Measurements from ENCODE around the gene DDX23.
A peak's percentile ranks its signal among the peaks of the same experiment; 100 is the strongest.

Gene DDX23

GRCh38 chr12:48812389-48812788 lies 39.6 kb downstream of the DDX23 start:
- Mint-ChIP-seq H3K27ac (no peak overlapping the region), H3K4me3 (no peak overlapping the region), H3K4me1 (peaks cover 9 to 38% of the 10 kb centered on the region in 2 donors), H3K36me3 (no peaks in the 10 kb centered on the region), H3K27me3 (peaks cover 19 to 23% of the 10 kb centered on the region in 2 donors), H3K9me3 (no peaks in the 10 kb centered on the region)
- no peak for ATAC-seq (replicated peaks)
- DNase-seq: no peak

DNA sequence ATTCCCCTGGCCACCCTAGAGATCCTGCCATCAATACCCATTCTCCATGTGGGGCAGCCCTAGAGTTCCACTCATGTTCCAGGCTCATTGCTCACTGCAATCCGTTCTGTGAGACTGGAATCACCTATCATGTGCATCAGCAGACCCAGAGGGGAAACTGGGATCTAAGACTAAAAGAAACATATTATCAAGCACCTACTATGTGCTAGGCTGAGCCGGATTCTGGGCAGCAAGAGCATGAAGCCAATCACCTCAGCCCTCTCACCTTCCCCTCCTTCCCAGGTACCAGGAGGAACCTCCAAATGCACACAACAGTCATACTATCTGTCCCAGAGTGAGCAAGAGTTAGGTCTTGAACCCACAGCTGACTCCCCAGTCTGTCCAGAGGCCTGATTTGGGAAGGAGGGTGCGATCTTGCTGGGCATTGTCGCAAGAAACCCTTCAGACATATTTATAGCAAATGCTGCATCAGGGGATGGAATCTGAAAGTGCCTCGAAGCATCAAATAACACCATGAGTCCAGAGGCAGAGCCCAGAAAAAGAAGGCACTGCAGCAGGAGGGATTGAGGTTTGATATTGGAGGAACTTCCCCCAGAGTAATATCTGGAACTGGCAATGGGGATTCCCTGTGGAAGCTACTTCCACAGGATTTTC lies 40.4 kb downstream of the DDX23 start:
- peak overlapping the region; percentile 9 for H3K27ac Mint-ChIP-seq
- H3K27me3 Mint-ChIP-seq: peaks cover 13 to 15% of the 10 kb centered on the region in 2 donors
- no peaks in the 10 kb centered on the region for H3K36me3 Mint-ChIP-seq
- H3K4me3 Mint-ChIP-seq: no peak overlapping the region
- ATAC-seq (replicated peaks) (no peak), DNase-seq (no peak)
- peaks cover 6 to 30% of the 10 kb centered on the region in 2 donors for H3K4me1 Mint-ChIP-seq
- H3K9me3 Mint-ChIP-seq: no peaks in the 10 kb centered on the region

DNA sequence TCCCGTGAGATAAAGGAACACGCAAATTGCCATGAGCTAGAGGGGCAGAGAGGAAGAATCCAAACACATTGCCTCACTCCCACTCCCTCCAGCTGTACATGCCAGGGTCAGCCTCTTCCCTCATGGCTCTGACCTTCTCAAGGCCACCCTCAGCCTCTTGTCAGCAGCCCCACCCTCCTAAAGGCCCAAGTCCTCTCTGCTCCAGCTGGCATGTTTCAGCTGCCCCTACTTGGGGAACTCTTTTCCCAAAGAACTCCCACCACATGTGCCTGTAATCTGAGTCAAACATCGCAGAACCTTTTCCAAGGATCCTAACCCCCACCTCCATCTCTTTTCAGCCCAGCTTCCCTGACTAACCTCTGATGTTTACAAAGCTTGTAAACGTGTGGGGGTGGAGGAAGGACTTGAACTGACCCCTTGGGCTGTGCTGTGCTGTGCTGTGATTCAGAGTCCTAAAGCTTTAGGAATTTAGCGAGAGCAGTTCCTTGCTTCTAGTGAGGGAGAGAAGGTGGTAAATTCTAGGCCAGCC lies 41.0 kb downstream of the DDX23 start:
- no peaks in the 10 kb centered on the region for H3K9me3 Mint-ChIP-seq
- peaks cover 6 to 24% of the 10 kb centered on the region in 2 donors for H3K4me1 Mint-ChIP-seq
- peaks cover 9% of the 10 kb centered on the region in 2 donors for H3K27me3 Mint-ChIP-seq
- no peaks in the 10 kb centered on the region for H3K36me3 Mint-ChIP-seq
- ATAC-seq (replicated peaks): no peak
- H3K4me3 Mint-ChIP-seq: no peak overlapping the region
- DNase-seq: no peak
- H3K27ac Mint-ChIP-seq: no peak overlapping the region

- no peak overlapping the region for H3K27ac Mint-ChIP-seq
- ATAC-seq (replicated peaks): no peak
- no peaks in the 10 kb centered on the region for H3K36me3 Mint-ChIP-seq
- no peak overlapping the region for H3K4me3 Mint-ChIP-seq
- DNase-seq: no peak
- no peaks in the 10 kb centered on the region for H3K27me3 Mint-ChIP-seq
- H3K9me3 Mint-ChIP-seq: no peaks in the 10 kb centered on the region
- H3K4me1 Mint-ChIP-seq: no peaks in the 10 kb centered on the region
These were observed 44.0 kb downstream of the DDX23 start for GRCh38 chr12:48807981-48808380.

DNA sequence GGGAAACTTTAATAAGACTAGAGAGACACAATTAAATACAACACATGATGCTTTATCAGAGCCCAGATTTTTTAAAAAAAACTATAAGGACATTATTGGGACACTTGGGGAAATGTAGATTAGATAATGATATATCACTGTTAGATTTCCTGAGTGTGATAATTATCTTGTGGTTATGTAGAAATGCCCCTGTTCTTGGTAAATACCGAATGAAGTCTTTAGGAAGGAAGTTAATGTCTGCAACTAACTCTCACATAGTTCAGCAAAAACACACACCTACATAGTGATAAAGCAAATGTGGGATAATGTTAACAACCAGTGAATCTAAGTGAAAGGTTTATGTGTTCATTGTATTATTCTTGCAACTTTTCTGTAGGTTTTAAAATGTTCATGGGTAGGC lies 48.3 kb downstream of the DDX23 start:
- ATAC-seq (replicated peaks) (no peak), DNase-seq (no peak)
- no peaks in the 10 kb centered on the region for H3K4me1 Mint-ChIP-seq
- peaks cover 7 to 14% of the 10 kb centered on the region in 2 donors for H3K27me3 Mint-ChIP-seq
- no peak overlapping the region for H3K4me3 Mint-ChIP-seq
- no peaks in the 10 kb centered on the region for H3K36me3 Mint-ChIP-seq
- no peaks in the 10 kb centered on the region for H3K9me3 Mint-ChIP-seq
- no peak overlapping the region for H3K27ac Mint-ChIP-seq

DNA sequence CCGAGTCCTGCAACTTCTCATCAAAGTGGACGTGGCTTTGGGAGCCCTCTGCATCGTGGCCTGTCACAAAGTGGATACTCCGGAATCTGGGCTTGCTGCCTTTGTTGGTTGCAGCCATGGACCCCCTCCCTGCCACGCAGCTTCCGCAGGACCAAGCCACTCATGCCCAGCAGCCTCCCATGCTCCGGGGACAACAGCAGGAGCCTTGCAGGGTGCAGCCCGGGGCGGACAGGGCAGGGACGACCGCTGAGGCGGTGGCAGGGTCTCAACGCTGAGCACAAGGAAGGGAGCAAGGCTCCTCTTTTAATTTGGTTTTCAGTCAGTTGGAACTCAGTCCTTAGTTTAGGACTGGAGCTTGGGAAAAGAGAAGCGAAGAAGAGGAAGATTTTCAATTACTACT lies 51.0 kb downstream of the DDX23 start:
- H3K27me3 Mint-ChIP-seq: peaks cover 7 to 17% of the 10 kb centered on the region in 2 donors
- no peak for ATAC-seq (replicated peaks)
- no peak overlapping the region for H3K27ac Mint-ChIP-seq
- peaks cover under 1 to 3% of the 10 kb centered on the region in 2 donors for H3K4me1 Mint-ChIP-seq
- H3K9me3 Mint-ChIP-seq: no peaks in the 10 kb centered on the region
- no peak for DNase-seq
- H3K4me3 Mint-ChIP-seq: no peak overlapping the region
- H3K36me3 Mint-ChIP-seq: no peaks in the 10 kb centered on the region

DNA sequence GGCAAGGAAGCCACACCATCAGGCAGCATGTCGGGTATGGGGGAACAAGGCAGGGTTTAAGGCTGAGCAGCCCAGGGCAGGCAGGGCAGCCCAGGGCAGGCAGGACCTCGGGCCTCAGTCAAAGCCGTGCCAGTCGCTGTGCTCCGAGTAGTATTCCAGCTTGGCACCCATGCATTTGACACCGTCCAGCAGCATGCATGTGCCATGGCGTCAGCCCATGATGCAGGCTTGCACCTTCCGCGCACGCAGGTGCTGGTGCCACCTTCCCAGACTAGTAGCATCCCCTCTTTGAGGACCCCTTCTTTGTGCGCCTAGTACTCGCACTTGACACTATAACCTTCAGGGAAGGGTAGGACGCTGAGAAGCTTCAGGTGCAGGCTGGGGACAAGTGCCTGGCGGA lies 51.5 kb downstream of the DDX23 start:
- no peak for ATAC-seq (replicated peaks)
- peaks cover 4 to 7% of the 10 kb centered on the region in 2 donors for H3K4me1 Mint-ChIP-seq
- no peaks in the 10 kb centered on the region for H3K9me3 Mint-ChIP-seq
- H3K27me3 Mint-ChIP-seq: peaks cover 7 to 20% of the 10 kb centered on the region in 2 donors
- H3K4me3 Mint-ChIP-seq: no peak overlapping the region
- DNase-seq: no peak
- no peak overlapping the region for H3K27ac Mint-ChIP-seq
- no peaks in the 10 kb centered on the region for H3K36me3 Mint-ChIP-seq

- H3K4me3 Mint-ChIP-seq: no peak overlapping the region
- ATAC-seq (replicated peaks) (peak in 1 of 2 donors; percentile 49), DNase-seq (no peak)
- H3K27me3 Mint-ChIP-seq: peaks cover 14 to 26% of the 10 kb centered on the region in 2 donors
- H3K9me3 Mint-ChIP-seq: no peaks in the 10 kb centered on the region
- no peaks in the 10 kb centered on the region for H3K36me3 Mint-ChIP-seq
- no peak overlapping the region for H3K27ac Mint-ChIP-seq
- peaks cover 7% of the 10 kb centered on the region in 2 donors for H3K4me1 Mint-ChIP-seq
These were observed 55.0 kb downstream of the DDX23 start for GRCh38 chr12:48796976-48797375.

DNA sequence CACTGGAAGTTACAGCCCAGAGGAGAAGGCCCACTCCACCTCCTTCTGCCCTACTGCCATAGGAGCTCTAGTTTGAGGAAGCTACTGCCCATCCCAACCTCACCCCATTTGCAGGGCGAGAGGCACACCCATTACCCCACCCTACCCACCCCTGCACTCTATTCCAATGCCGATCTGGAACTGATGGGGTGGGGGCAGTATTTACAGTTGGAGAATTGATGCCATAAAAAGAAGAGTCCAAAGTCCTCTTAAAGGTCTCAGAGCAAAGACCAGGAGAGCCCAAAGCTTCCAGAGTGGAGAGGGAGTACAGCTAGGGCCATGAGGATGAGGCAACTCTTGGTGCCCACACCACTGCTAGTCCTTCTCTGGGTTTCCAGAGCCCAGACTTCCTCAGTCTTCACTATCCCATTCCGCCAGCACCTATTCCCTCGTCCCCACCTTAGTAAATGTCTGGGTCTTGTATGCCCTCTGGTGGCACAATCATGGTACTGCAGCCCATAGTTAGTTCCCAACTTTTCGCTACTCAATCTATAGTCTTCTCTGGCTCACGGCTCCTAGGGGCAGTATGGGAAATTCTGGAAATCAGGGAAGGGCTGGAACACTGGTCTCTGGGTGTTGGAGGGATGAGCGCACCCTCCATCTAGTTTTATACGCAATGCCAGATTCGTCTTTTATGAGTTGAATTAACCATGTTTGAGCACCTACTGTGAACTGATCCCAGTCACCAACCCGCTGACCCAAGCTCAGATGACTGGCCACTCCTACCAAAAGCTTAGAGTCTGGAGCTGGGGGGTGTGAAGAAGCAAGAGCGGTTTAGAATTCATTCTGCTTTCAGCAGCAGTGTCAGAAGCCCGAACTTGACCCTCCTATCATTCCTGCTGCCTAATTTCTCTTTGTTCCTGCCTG lies 56.2 kb downstream of the DDX23 start:
- H3K27me3 Mint-ChIP-seq: peaks cover 14 to 22% of the 10 kb centered on the region in 2 donors
- peaks cover 7% of the 10 kb centered on the region in 2 donors for H3K4me1 Mint-ChIP-seq
- H3K4me3 Mint-ChIP-seq: no peak overlapping the region
- H3K36me3 Mint-ChIP-seq: no peaks in the 10 kb centered on the region
- no peaks in the 10 kb centered on the region for H3K9me3 Mint-ChIP-seq
- no peak overlapping the region for H3K27ac Mint-ChIP-seq
- peak; percentile 68 to 69 for ATAC-seq (replicated peaks)
- DNase-seq: no peak

DNA sequence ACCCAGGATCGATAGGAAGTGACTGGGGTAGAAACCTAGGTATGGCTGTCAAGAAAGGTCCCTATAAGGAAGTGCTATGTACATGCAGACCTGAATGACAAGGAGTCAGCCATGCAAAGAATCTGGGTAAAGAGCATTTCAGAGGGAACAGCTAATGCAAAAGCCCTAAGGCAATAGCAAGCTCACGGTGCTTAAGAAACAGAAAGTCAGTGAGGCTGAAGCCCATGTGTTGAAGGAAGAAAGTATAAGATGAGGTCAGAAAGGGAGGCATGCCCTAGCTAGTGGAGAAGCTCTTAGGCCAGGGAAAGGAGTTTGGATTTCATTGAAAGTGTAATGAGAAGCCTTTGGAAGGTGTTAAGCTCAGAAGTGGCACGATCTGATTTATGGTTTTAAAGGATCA lies 57.1 kb downstream of the DDX23 start:
- Mint-ChIP-seq H3K4me1 (peaks cover 7% of the 10 kb centered on the region in 2 donors), H3K4me3 (no peak overlapping the region), H3K9me3 (no peaks in the 10 kb centered on the region), H3K27ac (no peak overlapping the region), H3K36me3 (no peaks in the 10 kb centered on the region), H3K27me3 (peaks cover 15 to 18% of the 10 kb centered on the region in 2 donors)
- DNase-seq: no peak
- peak in 1 of 2 donors; percentile 35 for ATAC-seq (replicated peaks)

DNA sequence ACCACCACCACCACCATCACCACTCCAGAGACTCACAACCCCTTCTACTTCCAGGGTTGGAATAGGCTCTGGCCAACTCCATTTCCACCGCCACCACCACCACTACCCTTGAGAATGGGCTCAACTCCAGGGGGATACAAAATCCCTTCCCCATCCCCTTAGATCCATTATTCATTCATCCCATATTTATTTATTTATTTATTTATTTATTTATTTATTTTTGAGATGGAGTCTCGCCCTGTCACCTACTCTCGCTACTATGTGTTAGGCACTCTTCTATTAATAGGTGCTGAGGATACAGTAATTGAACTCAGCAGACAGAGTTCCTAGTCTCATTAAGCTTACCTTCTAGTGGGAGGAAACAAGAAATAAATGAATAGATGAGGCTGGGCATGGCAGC lies 58.3 kb downstream of the DDX23 start:
- Mint-ChIP-seq H3K27ac (no peak overlapping the region), H3K4me3 (no peak overlapping the region), H3K4me1 (peaks cover 11 to 16% of the 10 kb centered on the region in 2 donors), H3K36me3 (no peaks in the 10 kb centered on the region), H3K9me3 (no peaks in the 10 kb centered on the region), H3K27me3 (peaks cover 25 to 29% of the 10 kb centered on the region in 2 donors)
- ATAC-seq (replicated peaks) (no peak), DNase-seq (no peak)

GRCh38 chr12:48789858-48790326 lies 62.1 kb downstream of the DDX23 start:
- Mint-ChIP-seq H3K4me3 (peak overlapping the region; percentile 80), H3K4me1 (peaks cover 7 to 14% of the 10 kb centered on the region in 2 donors), H3K27ac (peak overlapping the region; percentile 31), H3K36me3 (no peaks in the 10 kb centered on the region), H3K27me3 (peaks cover 48 to 50% of the 10 kb centered on the region in 2 donors), H3K9me3 (no peaks in the 10 kb centered on the region)
- DNase-seq (no peak), ATAC-seq (replicated peaks) (no peak)

DNA sequence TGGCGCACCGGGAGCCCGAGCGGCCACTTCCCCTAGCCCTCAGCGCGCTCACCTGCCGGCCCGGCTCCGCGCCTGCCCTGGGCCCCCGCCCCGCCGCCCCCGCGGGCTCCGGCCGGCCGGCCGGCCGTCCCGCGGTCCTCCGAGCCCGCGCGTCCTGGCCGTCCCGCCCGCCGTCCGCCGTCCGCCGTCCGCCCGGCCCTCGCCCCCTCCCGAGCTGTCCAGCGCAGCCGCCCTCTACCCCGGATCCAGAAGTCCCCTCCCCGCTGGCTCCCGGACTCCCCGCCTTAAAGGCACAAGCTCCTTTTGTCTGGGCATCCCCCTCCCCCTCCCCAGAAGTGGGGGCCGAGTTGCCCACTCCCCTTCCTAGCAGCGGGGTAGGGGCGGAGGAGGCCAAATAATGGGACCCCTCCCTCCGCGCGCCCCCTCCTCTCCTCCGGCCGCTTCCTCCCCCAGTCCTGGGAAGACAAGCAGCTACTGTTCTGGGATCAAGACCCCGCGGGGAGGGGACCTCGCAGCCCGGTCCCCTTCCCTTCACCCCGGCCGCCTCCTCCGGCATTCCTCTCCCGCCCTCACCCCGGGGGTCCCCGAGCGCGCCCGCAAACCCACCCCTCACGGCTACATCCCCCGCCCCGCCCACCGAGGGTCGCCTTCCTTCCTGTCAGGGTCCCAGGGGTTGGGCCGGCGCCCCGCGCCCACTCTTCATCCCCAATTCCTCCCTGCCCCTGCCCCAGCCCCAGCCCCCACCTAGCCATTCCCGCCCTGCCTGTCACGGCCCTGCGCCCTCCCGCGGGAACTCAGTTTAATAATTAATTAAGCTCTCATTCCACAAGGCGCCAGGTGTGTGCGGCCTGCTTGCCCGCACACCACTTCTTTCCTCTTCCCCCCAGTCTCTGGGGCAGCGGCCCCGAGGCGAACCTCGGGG lies 62.8 kb downstream of the DDX23 start, which contains the start of gene ADCY6:
TSS of gene ADCY6 (minus strand) at position 236 of the 922 bp plus-strand sequence. CDS start 5,655 bp downstream, outside the sequence.
- H3K27me3 Mint-ChIP-seq: peaks cover 46 to 50% of the 10 kb centered on the region in 2 donors
- H3K36me3 Mint-ChIP-seq: no peaks in the 10 kb centered on the region
- ATAC-seq (replicated peaks): peak; percentile 56 to 59
- H3K4me1 Mint-ChIP-seq: peaks cover 7 to 14% of the 10 kb centered on the region in 2 donors
- DNase-seq: no peak
- H3K9me3 Mint-ChIP-seq: no peaks in the 10 kb centered on the region
- H3K27ac Mint-ChIP-seq: peak within 1 kb of the TSS; percentile 87
- peak within 1 kb of the TSS; percentile 80 to 85 for H3K4me3 Mint-ChIP-seq
